Measurements from ENCODE around the gene PRR33.

The PRR33 gene

GRCh38 chr11:1919391-1920127, 27.9 kb upstream of the PRR33 start, which contains the start of gene TNNT3:
Gene TNNT3, plus strand, starts transcription at chr11:1919703. Its CDS starts 3,172 bp downstream, at chr11:1922875.
- Histone ChIP-seq H3K9me2 (replicated peaks; ENCODE audit: control insufficient read depth, low read length) (no peaks in the 10 kb centered on the region), H3K27me3 (ENCODE audit: control insufficient read depth, low read length) (no peaks in the 10 kb centered on the region), H4K20me1 (ENCODE audit: control insufficient read depth, insufficient read depth, low read depth, low read length) (no peaks in the 10 kb centered on the region), H3K27ac (ENCODE audit: low read depth, low read length) (no peak within 1 kb of the TSS), H3K4me3 (ENCODE audit: low read length) (no peak within 1 kb of the TSS), H3F3A (ENCODE audit: control insufficient read depth, insufficient read depth) (no peaks in the 10 kb centered on the region), H3K79me2 (ENCODE audit: control insufficient read depth, low read length) (no peaks in the 10 kb centered on the region), H3K9me3 (ENCODE audit: control insufficient read depth, insufficient read depth, low read length) (no peaks in the 10 kb centered on the region), H3K4me2 (ENCODE audit: low read length) (no peak within 1 kb of the TSS), H3K36me3 (ENCODE audit: control insufficient read depth, low read length) (no peaks in the 10 kb centered on the region), H3K4me1 (ENCODE audit: control insufficient read depth, low read length) (no peaks in the 10 kb centered on the region)
- TF ChIP-seq EZH2phosphoT487 (IDR thresholded peaks at IDR 0.05; ENCODE audit: borderline replicate concordance, low read length) (no peak), CTCF (IDR thresholded peaks at IDR 0.05; ENCODE audit: low read depth, low read length, poor library complexity, severe bottlenecking) (no peak)

- H3K4me2 ChIP-seq (ENCODE audit: low read length), result no peak overlapping the region
- H3K9me2 ChIP-seq (replicated peaks; ENCODE audit: control insufficient read depth, low read length), result no peaks in the 10 kb centered on the region
- H4K20me1 ChIP-seq (ENCODE audit: control insufficient read depth, insufficient read depth, low read depth, low read length), result no peaks in the 10 kb centered on the region
- H3K9me3 ChIP-seq (ENCODE audit: control insufficient read depth, insufficient read depth, low read length), result no peaks in the 10 kb centered on the region
- no peaks in the 10 kb centered on the region for H3K4me1 ChIP-seq (ENCODE audit: control insufficient read depth, low read length)
- no peaks in the 10 kb centered on the region for H3K36me3 ChIP-seq (ENCODE audit: control insufficient read depth, low read length)
- no peak for TF ChIP-seq CTCF (IDR thresholded peaks at IDR 0.05; ENCODE audit: low read depth, low read length, poor library complexity, severe bottlenecking)
- no peak for TF ChIP-seq EZH2phosphoT487 (IDR thresholded peaks at IDR 0.05; ENCODE audit: borderline replicate concordance, low read length)
- no peaks in the 10 kb centered on the region for H3K79me2 ChIP-seq (ENCODE audit: control insufficient read depth, low read length)
- no peak overlapping the region for H3K27ac ChIP-seq (ENCODE audit: low read depth, low read length)
- no peaks in the 10 kb centered on the region for H3K27me3 ChIP-seq (ENCODE audit: control insufficient read depth, low read length)
- H3F3A ChIP-seq (ENCODE audit: control insufficient read depth, insufficient read depth), result no peaks in the 10 kb centered on the region
- H3K4me3 ChIP-seq (ENCODE audit: low read length), result no peak overlapping the region
These were observed 27.0 kb upstream of the PRR33 start for GRCh38 chr11:1918436-1919315.

- Histone ChIP-seq H3F3A (ENCODE audit: control insufficient read depth, insufficient read depth) (no peaks in the 10 kb centered on the region), H3K79me2 (ENCODE audit: control insufficient read depth, low read length) (no peaks in the 10 kb centered on the region), H4K20me1 (ENCODE audit: control insufficient read depth, insufficient read depth, low read depth, low read length) (no peaks in the 10 kb centered on the region), H3K4me2 (ENCODE audit: low read length) (no peak overlapping the region), H3K9me2 (replicated peaks; ENCODE audit: control insufficient read depth, low read length) (no peaks in the 10 kb centered on the region), H3K4me1 (ENCODE audit: control insufficient read depth, low read length) (no peaks in the 10 kb centered on the region), H3K36me3 (ENCODE audit: control insufficient read depth, low read length) (no peaks in the 10 kb centered on the region), H3K9me3 (ENCODE audit: control insufficient read depth, insufficient read depth, low read length) (no peaks in the 10 kb centered on the region), H3K27ac (ENCODE audit: low read depth, low read length) (no peak overlapping the region), H3K4me3 (ENCODE audit: low read length) (no peak overlapping the region), H3K27me3 (ENCODE audit: control insufficient read depth, low read length) (no peaks in the 10 kb centered on the region)
- TF ChIP-seq CTCF (IDR thresholded peaks at IDR 0.05; ENCODE audit: low read depth, low read length, poor library complexity, severe bottlenecking) (peak; percentile 38), EZH2phosphoT487 (IDR thresholded peaks at IDR 0.05; ENCODE audit: borderline replicate concordance, low read length) (no peak)
These were observed 26.1 kb upstream of the PRR33 start for GRCh38 chr11:1917523-1918435.
